Stimulated activated effector memory CD8-positive, alpha-beta T cell treated with anti-CD3 and anti-CD28 coated beads, Interleukin-12 subunit alpha, Interleukin-12 subunit beta, amount 100 ng/mL, for 72 hours (primary cell): ENCODE results near the gene CDY1B.
"Not testable (repeated sequence)": the region's sequence is repeated elsewhere in the genome, so short reads cannot be mapped to it uniquely, and the experiment has no call there.

ENCODE experiments used
- ATAC-seq: fragments of 150-1000 bp; cut with Tn5 transposase; 2 replicates; pipeline ENCODE4 v1.10.0; 2021
- DNase-seq, 2 donors: peaks; one replicate each; pipeline ENCODE4 v3.0.0; 2021 to 2022; ENCODE audit warnings: low spot score in 2 of 2
- H3K27ac Mint-ChIP-seq: one replicate; pipeline ENCODE4 v1.8.0; 2022; ENCODE audit warnings: mild to moderate bottlenecking, mixed read lengths
- H3K36me3 Mint-ChIP-seq: one replicate; pipeline ENCODE4 v1.8.0; 2022; ENCODE audit warnings: mild to moderate bottlenecking, mixed read lengths
- H3K4me1 Mint-ChIP-seq: one replicate; pipeline ENCODE4 v1.8.0; 2022; ENCODE audit warnings: mixed read lengths
- H3K4me3 Mint-ChIP-seq: one replicate; pipeline ENCODE4 v1.8.0; 2022; ENCODE audit warnings: mild to moderate bottlenecking, mixed read lengths
- H3K9me3 Mint-ChIP-seq: one replicate; pipeline ENCODE4 v1.8.0; 2022; ENCODE audit warnings: mixed read lengths

Gene CDY1B, protein sequence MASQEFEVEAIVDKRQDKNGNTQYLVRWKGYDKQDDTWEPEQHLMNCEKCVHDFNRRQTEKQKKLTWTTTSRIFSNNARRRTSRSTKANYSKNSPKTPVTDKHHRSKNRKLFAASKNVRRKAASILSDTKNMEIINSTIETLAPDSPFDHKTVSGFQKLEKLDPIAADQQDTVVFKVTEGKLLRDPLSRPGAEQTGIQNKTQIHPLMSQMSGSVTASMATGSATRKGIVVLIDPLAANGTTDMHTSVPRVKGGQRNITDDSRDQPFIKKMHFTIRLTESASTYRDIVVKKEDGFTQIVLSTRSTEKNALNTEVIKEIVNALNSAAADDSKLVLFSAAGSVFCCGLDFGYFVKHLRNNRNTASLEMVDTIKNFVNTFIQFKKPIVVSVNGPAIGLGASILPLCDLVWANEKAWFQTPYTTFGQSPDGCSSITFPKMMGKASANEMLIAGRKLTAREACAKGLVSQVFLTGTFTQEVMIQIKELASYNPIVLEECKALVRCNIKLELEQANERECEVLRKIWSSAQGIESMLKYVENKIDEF

DNA sequence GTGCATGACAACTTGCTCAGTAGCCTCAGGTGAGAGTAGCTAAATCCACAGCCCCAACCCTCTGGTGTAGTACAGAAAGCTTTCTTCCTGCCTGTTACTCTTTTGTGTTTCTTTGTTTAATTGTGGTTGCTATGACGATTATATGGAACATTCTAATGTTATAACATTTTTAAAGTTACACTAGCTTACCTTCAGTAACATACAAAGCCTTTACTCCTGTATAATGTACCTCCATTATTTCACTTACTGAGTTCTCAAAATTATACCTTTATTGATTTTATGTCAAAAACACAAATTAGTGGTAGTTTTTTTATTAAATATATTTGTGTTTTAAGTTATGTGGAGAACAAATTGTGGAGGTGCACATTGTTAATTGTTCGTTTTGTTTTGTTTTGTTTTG lies at the start of gene CDY1B:
Gene CDY1B (minus strand): TSS at position 101 of the 400 bp plus-strand sequence. CDS start 331 bp downstream, outside the sequence.
- H3K4me1 Mint-ChIP-seq, DNase-seq, H3K27ac Mint-ChIP-seq, H3K9me3 Mint-ChIP-seq, H3K4me3 Mint-ChIP-seq, ATAC-seq, H3K36me3 Mint-ChIP-seq: not testable (repeated sequence)

GRCh38 chrY:24049525-24049924 lies 1.7 kb upstream of the CDY1B start:
- not testable (repeated sequence) for H3K36me3 Mint-ChIP-seq, H3K4me1 Mint-ChIP-seq, DNase-seq, H3K9me3 Mint-ChIP-seq, ATAC-seq, H3K4me3 Mint-ChIP-seq, H3K27ac Mint-ChIP-seq

GRCh38 chrY:24043209-24043608 lies 4.6 kb downstream of the CDY1B start:
- not testable (repeated sequence) for H3K9me3 Mint-ChIP-seq, H3K4me3 Mint-ChIP-seq

GRCh38 chrY:24039008-24039718 lies 8.7 kb downstream of the CDY1B start:
- not testable (repeated sequence) for H3K4me1 Mint-ChIP-seq, DNase-seq, H3K36me3 Mint-ChIP-seq, H3K4me3 Mint-ChIP-seq, H3K9me3 Mint-ChIP-seq, ATAC-seq, H3K27ac Mint-ChIP-seq

More at GRCh38 chrY:24043209-24043608, 4.6 kb downstream of the CDY1B start:
- H3K27ac Mint-ChIP-seq, ATAC-seq, H3K36me3 Mint-ChIP-seq, H3K4me1 Mint-ChIP-seq, DNase-seq: not testable (repeated sequence)

- not testable (repeated sequence) for H3K4me3 Mint-ChIP-seq, H3K4me1 Mint-ChIP-seq, H3K36me3 Mint-ChIP-seq, H3K27ac Mint-ChIP-seq, ATAC-seq, H3K9me3 Mint-ChIP-seq, DNase-seq
Measured at GRCh38 chrY:24026212-24027103, 21.4 kb downstream of the CDY1B start.
